Duodenal mucosa (tissue), 2 donors: Measurements from ENCODE around the gene DTX3.

Experiments
- H3K27ac ChIP-seq: one replicate; pipeline ENCODE4 v1.7.0; 2013; ENCODE audit warnings: low read depth, low read length
- H3K27me3 ChIP-seq, 2 donors: one replicate each; pipeline ENCODE4 v1.7.0; 2013; ENCODE audit warnings: low read length in 2 of 2, control low read depth in 1 of 2; ENCODE audit not compliant: insufficient read depth in 2 of 2, control insufficient read depth in 1 of 2
- H3K36me3 ChIP-seq, 2 donors: one replicate each; pipeline ENCODE4 v1.7.0; 2013; ENCODE audit warnings: low read length in 2 of 2, control low read depth in 1 of 2; ENCODE audit not compliant: insufficient read depth in 2 of 2, control insufficient read depth in 1 of 2
- H3K4me1 ChIP-seq, 2 donors: one replicate each; pipeline ENCODE4 v1.7.0; 2013; ENCODE audit warnings: low read length in 2 of 2, control low read depth in 1 of 2; ENCODE audit not compliant: insufficient read depth in 2 of 2, control insufficient read depth in 1 of 2
- H3K4me3 ChIP-seq, 2 donors: one replicate each; pipeline ENCODE4 v1.7.0; 2013; ENCODE audit warnings: low read length in 2 of 2, low read depth in 1 of 2
- H3K9ac ChIP-seq, 2 donors: one replicate each; pipeline ENCODE4 v1.7.0; 2013; ENCODE audit warnings: low read length in 2 of 2, low read depth in 1 of 2
- H3K9me3 ChIP-seq, 2 donors: one replicate each; pipeline ENCODE4 v1.7.0; 2013; ENCODE audit warnings: low read length in 2 of 2, control low read depth in 1 of 2; ENCODE audit not compliant: control insufficient read depth in 1 of 2

DTX3 gene

DNA sequence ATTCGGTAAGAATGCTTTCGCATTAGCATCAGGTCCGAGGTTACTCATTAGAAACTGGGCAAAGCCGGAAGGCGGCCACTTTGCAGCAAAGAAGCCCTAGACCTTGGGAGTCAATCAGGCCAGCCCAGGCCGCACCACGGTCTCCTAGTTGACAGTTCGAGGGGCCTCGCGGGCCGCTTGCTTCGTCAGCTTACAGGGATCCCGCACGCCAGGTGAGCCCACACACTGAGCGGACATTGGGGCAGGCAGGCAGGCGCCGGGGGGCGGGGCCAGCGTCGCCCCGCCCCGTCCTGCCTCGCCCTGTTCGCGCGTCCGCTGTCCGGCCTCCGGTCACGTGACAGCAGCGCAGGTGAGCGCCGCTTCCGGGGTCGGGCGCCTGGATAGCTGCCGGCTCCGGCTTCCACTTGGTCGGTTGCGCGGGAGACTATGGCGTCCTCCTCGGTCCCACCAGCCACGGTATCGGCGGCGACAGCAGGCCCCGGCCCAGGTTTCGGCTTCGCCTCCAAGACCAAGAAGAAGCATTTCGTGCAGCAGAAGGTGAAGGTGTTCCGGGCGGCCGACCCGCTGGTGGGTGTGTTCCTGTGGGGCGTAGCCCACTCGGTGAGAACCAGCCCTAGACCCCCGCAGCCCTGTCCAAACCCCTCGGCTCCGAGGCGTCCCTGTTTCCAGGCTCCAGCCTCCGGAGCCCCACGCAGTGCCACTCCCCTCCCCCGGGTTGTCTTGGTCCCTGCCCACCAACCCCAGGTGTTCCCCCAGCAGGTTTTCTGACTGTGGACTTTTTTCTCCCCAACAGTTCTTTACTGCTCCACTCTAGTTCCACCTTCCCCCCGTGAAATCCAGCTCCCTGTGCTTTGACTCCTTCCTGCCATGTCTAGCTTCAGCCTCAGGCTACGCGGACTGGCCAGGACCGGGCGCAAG is 13.5 kb upstream of the DTX3 start, which contains the start of gene PIP4K2C:
Gene PIP4K2C (plus strand): TSS at position 329 of the 918 bp plus-strand sequence. CDS start 98 bp downstream, at position 427.
- H3K4me3 ChIP-seq: peak within 1 kb of the TSS; percentile 74 to 99
- H3K27me3 ChIP-seq: peaks cover 0 to 6% of the 10 kb centered on the region in 2 donors
- peaks cover 8 to 13% of the 10 kb centered on the region in 2 donors for H3K4me1 ChIP-seq
- peak within 1 kb of the TSS; percentile 81 to 82 for H3K9ac ChIP-seq
- H3K27ac ChIP-seq: no peak within 1 kb of the TSS
- H3K9me3 ChIP-seq: no peaks in the 10 kb centered on the region
- H3K36me3 ChIP-seq: peaks cover 8 to 17% of the 10 kb centered on the region in 2 donors

GRCh38 chr12:57591782-57592325 is 12.8 kb upstream of the DTX3 start:
- Histone ChIP-seq H3K4me3 (peak overlapping the region; percentile 74 to 99), H3K9ac (peak overlapping the region; percentile 81 to 82), H3K9me3 (no peaks in the 10 kb centered on the region), H3K4me1 (peaks cover 8 to 13% of the 10 kb centered on the region in 2 donors), H3K36me3 (peaks cover 8 to 22% of the 10 kb centered on the region in 2 donors), H3K27me3 (peaks cover 0 to 6% of the 10 kb centered on the region in 2 donors), H3K27ac (no peak overlapping the region)

GRCh38 chr12:57592551-57593165 is 12.0 kb upstream of the DTX3 start:
- Histone ChIP-seq H3K4me3 (no peak overlapping the region), H3K4me1 (peaks cover 8 to 13% of the 10 kb centered on the region in 2 donors), H3K27ac (no peak overlapping the region), H3K9me3 (no peaks in the 10 kb centered on the region), H3K27me3 (peaks cover 0 to 6% of the 10 kb centered on the region in 2 donors), H3K9ac (no peak overlapping the region), H3K36me3 (peaks cover 11 to 30% of the 10 kb centered on the region in 2 donors)

- Histone ChIP-seq H3K9me3 (no peaks in the 10 kb centered on the region), H3K4me3 (no peak overlapping the region), H3K4me1 (peaks cover 8 to 13% of the 10 kb centered on the region in 2 donors), H3K9ac (no peak overlapping the region), H3K27me3 (peaks cover 0 to under 1% of the 10 kb centered on the region in 2 donors), H3K36me3 (peaks cover 13 to 32% of the 10 kb centered on the region in 2 donors), H3K27ac (no peak overlapping the region)
These were observed 11.4 kb upstream of the DTX3 start for GRCh38 chr12:57593187-57593586.

GRCh38 chr12:57600395-57600794 is 4.2 kb upstream of the DTX3 start:
- peaks cover 0 to 4% of the 10 kb centered on the region in 2 donors for H3K27me3 ChIP-seq
- no peak overlapping the region for H3K4me3 ChIP-seq
- H3K9me3 ChIP-seq: no peaks in the 10 kb centered on the region
- no peak overlapping the region for H3K27ac ChIP-seq
- peaks cover 28 to 62% of the 10 kb centered on the region in 2 donors for H3K36me3 ChIP-seq
- no peak overlapping the region for H3K9ac ChIP-seq
- H3K4me1 ChIP-seq: peaks cover 12 to 17% of the 10 kb centered on the region in 2 donors

GRCh38 chr12:57602544-57602943 is 2.1 kb upstream of the DTX3 start:
- Histone ChIP-seq H3K4me3 (no peak overlapping the region), H3K4me1 (peaks cover 12 to 17% of the 10 kb centered on the region in 2 donors), H3K36me3 (peaks cover 21 to 44% of the 10 kb centered on the region in 2 donors), H3K9me3 (no peaks in the 10 kb centered on the region), H3K27ac (no peak overlapping the region), H3K27me3 (peaks cover 0 to 9% of the 10 kb centered on the region in 2 donors), H3K9ac (no peak overlapping the region)

DNA sequence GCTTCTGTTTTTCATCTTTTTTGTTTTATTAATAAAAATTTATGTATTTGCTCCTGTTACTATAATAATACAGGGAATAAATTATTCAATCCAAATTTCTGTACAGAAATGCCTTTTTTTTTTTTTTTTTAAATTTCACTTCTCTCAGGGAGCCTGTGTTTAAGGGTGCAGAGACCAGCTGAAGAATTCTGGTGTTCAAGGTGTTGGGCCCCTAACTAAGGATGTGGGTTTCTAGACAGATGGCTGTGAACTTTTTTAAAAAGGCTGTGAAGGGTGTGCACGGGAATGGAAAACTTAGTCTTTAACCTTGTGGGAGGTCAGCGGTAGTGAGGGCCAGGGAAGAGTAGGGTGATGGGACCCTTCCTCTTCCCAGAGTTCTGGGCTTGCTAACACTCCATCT is 1.3 kb upstream of the DTX3 start:
- Histone ChIP-seq H3K4me1 (peaks cover 12 to 17% of the 10 kb centered on the region in 2 donors), H3K4me3 (no peak overlapping the region), H3K9me3 (no peaks in the 10 kb centered on the region), H3K27ac (no peak overlapping the region), H3K36me3 (peaks cover 17 to 40% of the 10 kb centered on the region in 2 donors), H3K9ac (no peak overlapping the region), H3K27me3 (peaks cover 0 to 9% of the 10 kb centered on the region in 2 donors)

GRCh38 chr12:57603815-57604453 is 690 bp upstream of the DTX3 start:
- H3K9ac ChIP-seq: peak overlapping the region; percentile 51 to 70
- H3K27me3 ChIP-seq: peaks cover under 1 to 9% of the 10 kb centered on the region in 2 donors
- peaks cover 12 to 17% of the 10 kb centered on the region in 2 donors for H3K4me1 ChIP-seq
- peaks cover 16 to 35% of the 10 kb centered on the region in 2 donors for H3K36me3 ChIP-seq
- no peaks in the 10 kb centered on the region for H3K9me3 ChIP-seq
- H3K4me3 ChIP-seq: peak overlapping the region; percentile 76 to 82
- H3K27ac ChIP-seq: peak overlapping the region; percentile 56

GRCh38 chr12:57604992-57605810 is 577 bp downstream of the DTX3 start:
- H3K27me3 ChIP-seq: peaks cover 3 to 10% of the 10 kb centered on the region in 2 donors
- H3K9me3 ChIP-seq: no peaks in the 10 kb centered on the region
- H3K9ac ChIP-seq: peak overlapping the region; percentile 57 to 70
- H3K36me3 ChIP-seq: peaks cover 11 to 22% of the 10 kb centered on the region in 2 donors
- peak overlapping the region; percentile 64 to 69 for H3K4me3 ChIP-seq
- H3K4me1 ChIP-seq: peaks cover 12 to 17% of the 10 kb centered on the region in 2 donors
- H3K27ac ChIP-seq: peak overlapping the region; percentile 20
